Testis (tissue), 2 donors: Measurements from ENCODE around the gene ITFG2.

ENCODE experiments used
- POLR2A ChIP-seq: fragments of 450-650 bp; IDR thresholded peaks from one replicate; pipeline ENCODE4 v1.6.1; 2017; ENCODE audit warnings: antibody characterized with exemption, mild to moderate bottlenecking, moderate library complexity
- TF ChIP-seq, protein P1 (sequence below), 3 experiments: fragments of 450-650 bp in 2 of 3; fragments of 200-600 bp in 1 of 3; sonication (generic) in 1 of 3; IDR thresholded peaks; one replicate each; pipeline ENCODE4 v1.5.1; 2016 to 2019; ENCODE audit warnings: antibody characterized with exemption in 3 of 3, mild to moderate bottlenecking in 2 of 3, moderate library complexity in 1 of 3

DNA sequence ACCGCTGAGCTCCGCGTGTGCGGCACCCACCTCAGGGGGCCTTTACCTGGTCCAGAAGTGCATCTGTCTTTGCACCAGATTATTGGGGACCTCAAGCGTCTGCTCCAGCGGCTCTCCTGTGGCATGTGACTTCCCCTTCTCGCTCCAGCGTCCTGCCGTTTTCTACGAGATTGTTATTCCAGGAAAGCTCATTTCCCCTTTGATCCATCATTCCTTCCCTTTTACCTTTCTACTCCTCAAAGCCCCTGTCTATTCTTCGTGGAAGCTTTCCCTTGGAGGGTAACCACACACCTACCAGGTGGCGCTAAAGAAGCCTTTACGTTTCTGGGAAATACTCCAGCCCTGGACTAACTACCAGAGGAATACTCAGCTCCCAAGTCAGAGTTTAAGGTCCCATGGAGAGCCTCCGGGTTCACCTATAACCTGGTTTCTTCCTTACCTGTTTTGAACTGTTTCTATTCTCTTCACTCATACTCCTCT, 16.2 kb upstream of the ITFG2 start:
- no peak for TF ChIP-seq POLR2A
- TF ChIP-seq, protein P1, sequence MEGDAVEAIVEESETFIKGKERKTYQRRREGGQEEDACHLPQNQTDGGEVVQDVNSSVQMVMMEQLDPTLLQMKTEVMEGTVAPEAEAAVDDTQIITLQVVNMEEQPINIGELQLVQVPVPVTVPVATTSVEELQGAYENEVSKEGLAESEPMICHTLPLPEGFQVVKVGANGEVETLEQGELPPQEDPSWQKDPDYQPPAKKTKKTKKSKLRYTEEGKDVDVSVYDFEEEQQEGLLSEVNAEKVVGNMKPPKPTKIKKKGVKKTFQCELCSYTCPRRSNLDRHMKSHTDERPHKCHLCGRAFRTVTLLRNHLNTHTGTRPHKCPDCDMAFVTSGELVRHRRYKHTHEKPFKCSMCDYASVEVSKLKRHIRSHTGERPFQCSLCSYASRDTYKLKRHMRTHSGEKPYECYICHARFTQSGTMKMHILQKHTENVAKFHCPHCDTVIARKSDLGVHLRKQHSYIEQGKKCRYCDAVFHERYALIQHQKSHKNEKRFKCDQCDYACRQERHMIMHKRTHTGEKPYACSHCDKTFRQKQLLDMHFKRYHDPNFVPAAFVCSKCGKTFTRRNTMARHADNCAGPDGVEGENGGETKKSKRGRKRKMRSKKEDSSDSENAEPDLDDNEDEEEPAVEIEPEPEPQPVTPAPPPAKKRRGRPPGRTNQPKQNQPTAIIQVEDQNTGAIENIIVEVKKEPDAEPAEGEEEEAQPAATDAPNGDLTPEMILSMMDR (IDR thresholded peaks at IDR 0.05), result no peak
